GM10248 (cell line): ENCODE measurements around the gene SIRPB1.

Source experiments
- CTCF ChIA-PET: fragments of 300-600 bp; sonication (Branson Sonifier 250); formaldehyde crosslinking; extraction: SDS; loops from one replicate; lab custom pipeline; 2021; ENCODE audit warnings: antibody characterized with exemption; lab: Yijun Ruan, JAX
- POLR2A ChIA-PET: fragments of 350-650 bp; sonication (Branson Sonifier 250); formaldehyde crosslinking; extraction: SDS; loops from one replicate; lab custom pipeline; 2020; ENCODE audit warnings: antibody characterized with exemption; lab: Yijun Ruan, JAX
- DNase-seq: peaks from one replicate; pipeline ENCODE4 v3.0.0; 2012; ENCODE audit errors: extremely low spot score
- CTCF ChIP-seq: IDR thresholded peaks from 2 replicates; pipeline ENCODE4 v1.5.1; 2012; ENCODE audit warnings: mild to moderate bottlenecking, low read depth; ENCODE audit errors: extremely low read depth, missing control alignments, control extremely low read depth

SIRPB1 gene

GRCh38 chr20:1663917-1664316, 44.1 kb upstream of the SIRPB1 start:
- ChIA-PET CTCF (interaction anchor here (1.6 kb wide), 1 partner anchor 113 kb away, joined by 5 read pairs; no protein-coding TSS in a partner anchor), POLR2A (no interaction called here)
- no peak for TF ChIP-seq CTCF
- no peak for DNase-seq

DNA sequence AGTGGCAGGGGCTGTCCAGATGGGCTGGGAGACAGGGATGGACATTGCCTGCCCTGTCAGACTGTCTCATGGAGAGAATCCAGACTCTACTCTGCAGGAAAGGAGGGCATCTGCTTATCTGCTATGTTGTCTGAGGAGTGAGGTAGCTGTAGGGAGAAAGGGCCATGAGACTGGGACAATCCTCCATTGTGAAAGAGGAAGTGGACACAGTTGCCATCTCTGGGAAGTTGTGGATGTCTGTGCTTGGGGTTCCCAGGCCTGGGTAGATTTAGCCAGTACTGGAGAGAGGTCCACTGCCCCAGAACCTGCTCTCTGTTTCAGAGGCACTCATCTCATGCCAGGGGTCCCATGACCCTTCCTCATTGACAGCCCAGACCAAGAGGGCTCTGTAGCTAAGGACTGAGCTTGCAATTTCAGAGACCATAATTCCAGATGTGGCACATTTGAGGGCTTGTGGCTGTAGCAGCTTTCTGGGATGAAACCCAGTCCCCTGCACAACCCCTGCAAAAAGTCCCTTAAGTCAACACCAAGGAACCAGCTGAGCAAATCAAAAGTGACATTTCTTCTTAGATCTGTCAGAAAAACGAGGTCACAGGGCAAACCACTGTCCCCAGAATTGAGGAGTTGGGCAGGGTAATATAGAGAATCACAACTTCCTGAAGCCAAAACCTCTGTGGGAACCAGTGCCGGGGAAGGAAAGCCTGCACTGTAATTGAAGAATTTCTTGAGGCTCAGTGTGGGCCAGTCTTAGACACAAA, 41.9 kb upstream of the SIRPB1 start:
- no peak for DNase-seq
- no peak for TF ChIP-seq CTCF
- ChIA-PET CTCF (no interaction called here), POLR2A (no interaction called here)

DNA sequence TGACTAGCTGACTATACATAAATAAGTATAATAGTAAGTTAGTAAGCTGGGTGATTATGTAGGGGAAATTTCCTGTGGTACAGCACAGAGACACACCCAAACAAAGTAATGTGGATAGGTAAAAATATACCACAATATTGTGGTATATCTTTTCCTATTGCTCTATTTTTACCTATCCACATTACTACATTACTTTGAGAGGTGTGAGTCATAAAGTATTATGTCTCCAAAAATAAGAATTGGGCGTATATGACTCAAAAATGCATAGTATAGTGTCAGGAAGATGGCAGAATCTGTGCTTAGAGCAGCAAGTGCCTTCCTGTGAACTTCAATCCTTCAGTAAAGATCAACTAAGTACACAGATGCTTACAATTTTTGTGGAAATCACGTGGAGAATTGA, 40.4 kb upstream of the SIRPB1 start:
- ChIA-PET POLR2A (no interaction called here), CTCF (interaction anchor here (0.9 kb wide), 1 partner anchor 10 kb away, joined by 3 read pairs; no protein-coding TSS in a partner anchor)
- TF ChIP-seq CTCF = no peak
- DNase-seq = no peak

DNA sequence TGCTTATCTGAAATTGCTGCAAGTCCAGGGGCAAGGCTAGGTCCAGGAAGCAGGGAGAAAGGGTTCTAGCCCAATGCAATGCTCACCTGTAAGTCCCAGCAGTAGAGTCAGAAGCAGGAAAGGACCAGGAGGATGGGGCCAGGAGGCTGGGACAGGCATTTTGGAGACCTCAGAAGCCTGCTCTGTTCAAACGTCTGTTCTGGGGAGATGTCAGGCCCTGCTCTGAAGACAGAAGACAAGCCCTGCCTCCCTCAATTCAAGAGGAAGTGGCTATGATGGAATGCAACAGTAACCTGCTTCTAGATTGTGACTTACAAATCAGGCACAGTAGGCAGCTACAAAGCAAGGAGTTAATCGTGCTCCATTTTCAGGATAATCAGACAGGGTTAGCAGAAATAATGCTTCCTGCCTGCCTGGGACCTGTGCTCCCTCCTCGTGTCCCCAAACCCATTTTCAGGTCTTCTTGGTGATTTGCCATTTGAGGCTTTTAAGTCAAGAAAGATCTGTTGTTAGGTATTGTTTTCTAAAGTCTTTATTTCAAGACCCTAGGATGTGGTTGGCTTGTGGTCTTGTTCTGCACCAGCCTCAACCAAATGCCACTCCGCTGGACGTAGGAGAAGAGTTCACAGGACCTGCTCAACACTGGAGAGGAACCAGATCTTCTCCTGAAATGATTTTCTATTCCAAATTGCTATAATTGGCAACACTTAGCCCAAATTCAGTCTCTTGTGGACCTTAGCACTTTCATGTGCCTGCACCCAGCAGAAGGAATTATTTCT, 37.9 kb upstream of the SIRPB1 start, which contains the start of gene SIRPG:
SIRPG (minus strand) TSS at position 224 of the 779 bp plus-strand sequence; CDS start at position 159, 65 bp downstream.
- DNase-seq = no peak
- ChIA-PET CTCF (no interaction called here), POLR2A (no interaction called here)
- no peak for TF ChIP-seq CTCF

- ChIA-PET CTCF (no interaction called here), POLR2A (no interaction called here)
- TF ChIP-seq CTCF = no peak
- DNase-seq = no peak
Measured at GRCh38 chr20:1656844-1657243, 37.0 kb upstream of the SIRPB1 start.

DNA sequence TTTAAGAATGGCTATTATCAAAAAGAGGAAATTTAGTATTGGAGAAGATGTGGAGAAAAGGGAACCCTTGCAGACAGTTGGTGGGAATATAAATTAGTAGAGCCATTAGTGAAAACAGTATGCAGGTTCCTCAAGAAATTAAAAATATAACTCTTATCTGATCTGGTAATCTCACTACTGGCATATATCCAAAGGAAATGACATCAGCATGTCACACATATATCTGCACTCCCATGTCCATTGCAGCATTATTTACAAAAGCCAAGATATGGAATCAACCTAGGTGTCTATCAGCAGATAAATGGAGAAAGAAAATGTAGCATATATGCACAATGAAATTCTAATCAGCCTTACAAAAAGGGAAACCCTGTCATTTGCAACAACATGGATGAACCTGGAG, 35.2 kb upstream of the SIRPB1 start:
- DNase-seq = no peak
- POLR2A ChIA-PET = no interaction called here
- CTCF ChIA-PET = no interaction called here
- TF ChIP-seq CTCF = no peak
